HG03039 (cell line): ENCODE data around the gene CLK2.
A peak's percentile ranks its signal among the peaks of the same experiment; 100 is the strongest.
"Not testable (repeated sequence)": the region's sequence is repeated elsewhere in the genome, so short reads cannot be mapped to it uniquely, and the experiment has no call there.

ENCODE experiments used
- ATAC-seq: cut with Tn5 transposase; IDR thresholded peaks from one replicate; pipeline ENCODE4 v1.9.1; 2021; ENCODE audit warnings: mild to moderate bottlenecking, moderate library complexity; ENCODE audit not compliant: unreplicated experiment

The CLK2 gene

GRCh38 chr1:155244368-155245162, 28.7 kb downstream of the CLK2 start:
- peak; percentile 75 for ATAC-seq

- no peak for ATAC-seq
Measured at GRCh38 chr1:155242805-155243358, 30.4 kb downstream of the CLK2 start.

GRCh38 chr1:155241841-155242264, 31.5 kb downstream of the CLK2 start:
- no peak for ATAC-seq

GRCh38 chr1:155241069-155241679, 32.1 kb downstream of the CLK2 start:
- no peak for ATAC-seq

- no peak for ATAC-seq
Measured at GRCh38 chr1:155236451-155236850, 36.9 kb downstream of the CLK2 start.

- ATAC-seq = not testable (repeated sequence)
Measured at GRCh38 chr1:155235375-155235774, 37.9 kb downstream of the CLK2 start.

GRCh38 chr1:155233502-155233901, 39.8 kb downstream of the CLK2 start:
- ATAC-seq = not testable (repeated sequence)

GRCh38 chr1:155232001-155232978, 41.0 kb downstream of the CLK2 start:
- ATAC-seq = not testable (repeated sequence)

GRCh38 chr1:155231302-155231701, 42.0 kb downstream of the CLK2 start:
- not testable (repeated sequence) for ATAC-seq

GRCh38 chr1:155228096-155228427, 45.2 kb downstream of the CLK2 start:
- no peak for ATAC-seq

GRCh38 chr1:155227261-155228095, 45.8 kb downstream of the CLK2 start:
- peak; percentile 90 for ATAC-seq

- ATAC-seq = no peak
Measured at GRCh38 chr1:155226910-155227260, 46.4 kb downstream of the CLK2 start.

- ATAC-seq = no peak
Measured at GRCh38 chr1:155226188-155226909, 47.0 kb downstream of the CLK2 start.

GRCh38 chr1:155225404-155225759, 47.9 kb downstream of the CLK2 start:
- ATAC-seq = not testable (repeated sequence)

GRCh38 chr1:155223047-155223446, 50.3 kb downstream of the CLK2 start:
- no peak for ATAC-seq

GRCh38 chr1:155220211-155220965, 52.9 kb downstream of the CLK2 start:
- not testable (repeated sequence) for ATAC-seq

GRCh38 chr1:155219592-155220031, 53.7 kb downstream of the CLK2 start:
- no peak for ATAC-seq

- ATAC-seq = no peak
Measured at GRCh38 chr1:155218854-155219591, 54.3 kb downstream of the CLK2 start.
